ACC112 (cell line): ENCODE data around the gene OCIAD1.

Experiments
- H2AFZ ChIP-seq: fragments of 200-600 bp; sonication (generic); one replicate; pipeline ENCODE4 v1.6.0; 2017; ENCODE audit warnings: antibody characterized with exemption, low read length; ENCODE audit not compliant: unreplicated experiment
- H3K27ac ChIP-seq: fragments of 200-600 bp; sonication (generic); 2 replicates; pipeline ENCODE4 v1.5.1; 2014; ENCODE audit warnings: low read depth, mild to moderate bottlenecking, antibody characterized with exemption, low read length, moderate library complexity
- H3K27me3 ChIP-seq: fragments of 200-600 bp; sonication (generic); 2 replicates; pipeline ENCODE4 v1.6.1; 2014; ENCODE audit warnings: mild to moderate bottlenecking, antibody characterized with exemption, low read length, moderate library complexity, mixed read lengths; ENCODE audit not compliant: insufficient read depth
- H3K36me3 ChIP-seq: fragments of 200-600 bp; sonication (generic); 2 replicates; pipeline ENCODE4 v1.6.1; 2016; ENCODE audit warnings: mild to moderate bottlenecking, antibody characterized with exemption, low read length, moderate library complexity, mixed read lengths; ENCODE audit not compliant: insufficient read depth
- H3K4me1 ChIP-seq: fragments of 200-600 bp; sonication (generic); one replicate; pipeline ENCODE4 v1.6.1; 2016; ENCODE audit warnings: low read length, mixed read lengths; ENCODE audit not compliant: insufficient read depth, unreplicated experiment, control insufficient read depth
- H3K4me3 ChIP-seq: fragments of 200-600 bp; sonication (generic); 2 replicates; pipeline ENCODE4 v1.5.1; 2014; ENCODE audit warnings: mild to moderate bottlenecking, low read depth, low read length
- H3K79me2 ChIP-seq: fragments of 200-600 bp; sonication (generic); one replicate; pipeline ENCODE4 v1.6.0; 2016; ENCODE audit warnings: low read length; ENCODE audit not compliant: control insufficient read depth, unreplicated experiment, insufficient read depth

The OCIAD1 gene

GRCh38 chr4:48830706-48831531, at the start of gene OCIAD1:
OCIAD1 (plus strand) TSS chr4:48831088; CDS start chr4:48832625, 1,537 bp downstream.
- Histone ChIP-seq H3K4me3 (peak within 1 kb of the TSS; percentile 98), H3K4me1 (peaks cover 14% of the 10 kb centered on the region), H3K36me3 (peaks cover 11% of the 10 kb centered on the region), H2AFZ (peak within 1 kb of the TSS; percentile 92), H3K79me2 (peaks cover 42% of the 10 kb centered on the region), H3K27ac (peak within 1 kb of the TSS; percentile 82), H3K27me3 (peaks cover 5% of the 10 kb centered on the region; the same call in 1 of the 2 replicates)

- peaks cover 23% of the 10 kb centered on the region for H3K79me2 ChIP-seq
- no peak overlapping the region for H3K27ac ChIP-seq
- H3K4me1 ChIP-seq, result peaks cover 18% of the 10 kb centered on the region
- H3K36me3 ChIP-seq, result no peaks in the 10 kb centered on the region
- no peaks in the 10 kb centered on the region for H3K27me3 ChIP-seq
- no peak overlapping the region for H3K4me3 ChIP-seq
- H2AFZ ChIP-seq, result no peak overlapping the region
These were observed 48.9 kb upstream of the OCIAD1 start for GRCh38 chr4:48781968-48782367.

DNA sequence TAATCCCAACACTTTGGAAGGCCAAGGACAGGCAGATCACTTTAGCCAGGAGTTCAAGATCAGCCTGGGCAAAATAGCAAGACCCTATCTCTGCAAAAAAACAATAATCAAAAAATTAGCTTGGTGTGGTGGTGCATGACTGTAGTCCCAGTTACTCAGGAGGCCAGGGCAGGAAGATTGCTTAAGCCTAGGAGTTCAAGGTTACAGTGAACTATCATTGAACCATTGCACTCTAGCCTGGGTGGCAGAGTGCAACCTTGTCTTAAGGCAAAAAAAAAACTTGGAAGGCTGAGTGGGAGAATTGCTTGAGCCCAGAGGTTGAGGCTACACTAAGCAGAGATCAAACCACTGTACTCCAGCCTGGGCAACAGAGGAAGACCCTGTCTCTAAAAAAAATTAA, 45.6 kb upstream of the OCIAD1 start:
- Histone ChIP-seq H3K27me3 (no peaks in the 10 kb centered on the region), H3K4me1 (peaks cover 7% of the 10 kb centered on the region), H3K4me3 (no peak overlapping the region), H3K27ac (no peak overlapping the region), H2AFZ (no peak overlapping the region), H3K79me2 (no peaks in the 10 kb centered on the region), H3K36me3 (no peaks in the 10 kb centered on the region)

DNA sequence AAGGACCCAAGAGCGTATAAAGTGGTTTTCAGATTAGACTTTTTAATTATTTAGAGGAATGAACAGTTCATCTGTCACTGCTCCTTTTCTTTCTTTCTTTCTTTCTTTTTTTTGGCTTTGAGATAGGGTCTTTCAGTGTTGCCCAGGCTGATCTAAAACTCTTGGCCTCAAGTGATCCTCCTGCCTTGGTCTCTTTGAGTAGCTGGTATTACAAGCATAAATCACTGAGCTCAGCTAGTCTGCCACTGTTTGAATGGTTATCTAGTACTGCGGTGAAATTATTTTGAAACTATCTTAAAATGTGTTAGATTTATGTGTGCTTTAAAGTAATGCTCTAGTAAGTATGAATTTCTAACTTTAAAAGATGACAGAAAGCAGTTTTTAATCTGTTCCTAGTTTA, 44.3 kb upstream of the OCIAD1 start:
- no peak overlapping the region for H2AFZ ChIP-seq
- no peaks in the 10 kb centered on the region for H3K27me3 ChIP-seq
- no peak overlapping the region for H3K27ac ChIP-seq
- no peak overlapping the region for H3K4me3 ChIP-seq
- no peaks in the 10 kb centered on the region for H3K36me3 ChIP-seq
- no peaks in the 10 kb centered on the region for H3K79me2 ChIP-seq
- H3K4me1 ChIP-seq, result no peaks in the 10 kb centered on the region

GRCh38 chr4:48787056-48787455, 43.8 kb upstream of the OCIAD1 start:
- H2AFZ ChIP-seq, result no peak overlapping the region
- no peaks in the 10 kb centered on the region for H3K4me1 ChIP-seq
- no peaks in the 10 kb centered on the region for H3K27me3 ChIP-seq
- no peak overlapping the region for H3K4me3 ChIP-seq
- no peaks in the 10 kb centered on the region for H3K79me2 ChIP-seq
- no peaks in the 10 kb centered on the region for H3K36me3 ChIP-seq
- no peak overlapping the region for H3K27ac ChIP-seq

- H3K4me3 ChIP-seq, result no peak overlapping the region
- no peaks in the 10 kb centered on the region for H3K36me3 ChIP-seq
- H3K27ac ChIP-seq, result no peak overlapping the region
- H3K79me2 ChIP-seq, result no peaks in the 10 kb centered on the region
- H3K4me1 ChIP-seq, result no peaks in the 10 kb centered on the region
- no peak overlapping the region for H2AFZ ChIP-seq
- no peaks in the 10 kb centered on the region for H3K27me3 ChIP-seq
These were observed 40.3 kb upstream of the OCIAD1 start for GRCh38 chr4:48790561-48790960.

DNA sequence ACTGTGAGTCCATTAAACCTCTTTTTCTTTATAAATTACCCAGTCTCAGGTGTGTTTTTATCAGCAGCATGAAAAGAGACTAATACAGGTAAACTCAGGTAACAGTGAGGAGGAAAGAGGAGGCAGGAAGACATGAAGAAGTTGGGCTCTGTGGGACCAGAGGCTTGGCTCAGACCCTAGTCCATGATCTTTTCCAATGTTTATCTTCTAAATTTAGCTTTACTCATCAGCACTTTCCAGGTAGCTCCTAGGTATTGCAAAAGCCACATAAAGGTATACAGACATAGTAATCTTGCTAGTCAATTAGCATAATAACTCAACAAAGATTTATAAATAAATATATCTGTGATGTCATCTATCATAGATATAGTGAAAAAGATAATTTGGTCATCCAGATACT, 39.6 kb upstream of the OCIAD1 start:
- no peaks in the 10 kb centered on the region for H3K27me3 ChIP-seq
- no peak overlapping the region for H3K27ac ChIP-seq
- no peak overlapping the region for H3K4me3 ChIP-seq
- H3K79me2 ChIP-seq, result no peaks in the 10 kb centered on the region
- no peak overlapping the region for H2AFZ ChIP-seq
- H3K36me3 ChIP-seq, result no peaks in the 10 kb centered on the region
- H3K4me1 ChIP-seq, result no peaks in the 10 kb centered on the region

DNA sequence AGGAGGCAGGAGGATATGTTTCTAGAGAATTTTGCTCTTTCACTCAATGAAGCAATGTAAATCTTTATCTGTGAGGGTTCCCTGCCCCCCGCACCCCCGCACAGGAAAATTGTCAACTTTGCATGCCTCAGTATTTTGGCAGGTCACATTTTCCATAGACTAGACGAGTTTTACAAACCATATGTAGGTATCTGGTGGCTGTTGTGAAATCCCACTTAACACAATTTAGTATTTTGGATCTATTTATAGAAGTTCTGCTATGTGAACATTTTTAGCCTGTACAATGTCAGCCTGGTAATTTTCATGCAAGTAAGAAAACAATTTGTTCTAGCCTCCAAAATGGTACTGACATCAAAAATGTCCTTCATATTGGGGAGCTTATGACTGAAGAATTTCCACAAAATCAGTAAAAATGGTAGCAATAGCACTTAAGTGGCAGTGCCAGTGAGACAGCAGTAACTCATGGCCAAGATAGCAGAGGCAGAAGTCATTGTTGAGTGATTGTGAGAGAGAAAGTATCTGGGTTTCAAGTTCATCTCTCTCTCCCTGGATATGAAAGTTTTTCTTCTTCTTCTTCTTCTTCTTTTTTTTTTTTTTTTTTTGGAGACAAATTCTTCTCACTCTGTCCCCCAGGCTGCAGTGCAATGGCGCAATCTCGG, 38.4 kb upstream of the OCIAD1 start:
- no peaks in the 10 kb centered on the region for H3K4me1 ChIP-seq
- H3K27ac ChIP-seq, result no peak overlapping the region
- H2AFZ ChIP-seq, result no peak overlapping the region
- no peak overlapping the region for H3K4me3 ChIP-seq
- no peaks in the 10 kb centered on the region for H3K79me2 ChIP-seq
- H3K27me3 ChIP-seq, result no peaks in the 10 kb centered on the region
- H3K36me3 ChIP-seq, result no peaks in the 10 kb centered on the region

- Histone ChIP-seq H3K27ac (no peak overlapping the region), H3K36me3 (no peaks in the 10 kb centered on the region), H3K27me3 (no peaks in the 10 kb centered on the region), H2AFZ (no peak overlapping the region), H3K4me1 (peaks cover 8% of the 10 kb centered on the region), H3K79me2 (no peaks in the 10 kb centered on the region), H3K4me3 (no peak overlapping the region)
These were observed 35.8 kb upstream of the OCIAD1 start for GRCh38 chr4:48795108-48795507.

- Histone ChIP-seq H3K4me1 (peaks cover 12% of the 10 kb centered on the region), H2AFZ (no peak overlapping the region), H3K27me3 (no peaks in the 10 kb centered on the region), H3K36me3 (no peaks in the 10 kb centered on the region), H3K27ac (no peak overlapping the region), H3K4me3 (no peak overlapping the region), H3K79me2 (no peaks in the 10 kb centered on the region)
These were observed 34.5 kb upstream of the OCIAD1 start for GRCh38 chr4:48796191-48796926.
